ENCODE measurements around the gene MRPL19.
A peak's percentile ranks its signal among the peaks of the same experiment; 100 is the strongest.

Gene MRPL19

DNA sequence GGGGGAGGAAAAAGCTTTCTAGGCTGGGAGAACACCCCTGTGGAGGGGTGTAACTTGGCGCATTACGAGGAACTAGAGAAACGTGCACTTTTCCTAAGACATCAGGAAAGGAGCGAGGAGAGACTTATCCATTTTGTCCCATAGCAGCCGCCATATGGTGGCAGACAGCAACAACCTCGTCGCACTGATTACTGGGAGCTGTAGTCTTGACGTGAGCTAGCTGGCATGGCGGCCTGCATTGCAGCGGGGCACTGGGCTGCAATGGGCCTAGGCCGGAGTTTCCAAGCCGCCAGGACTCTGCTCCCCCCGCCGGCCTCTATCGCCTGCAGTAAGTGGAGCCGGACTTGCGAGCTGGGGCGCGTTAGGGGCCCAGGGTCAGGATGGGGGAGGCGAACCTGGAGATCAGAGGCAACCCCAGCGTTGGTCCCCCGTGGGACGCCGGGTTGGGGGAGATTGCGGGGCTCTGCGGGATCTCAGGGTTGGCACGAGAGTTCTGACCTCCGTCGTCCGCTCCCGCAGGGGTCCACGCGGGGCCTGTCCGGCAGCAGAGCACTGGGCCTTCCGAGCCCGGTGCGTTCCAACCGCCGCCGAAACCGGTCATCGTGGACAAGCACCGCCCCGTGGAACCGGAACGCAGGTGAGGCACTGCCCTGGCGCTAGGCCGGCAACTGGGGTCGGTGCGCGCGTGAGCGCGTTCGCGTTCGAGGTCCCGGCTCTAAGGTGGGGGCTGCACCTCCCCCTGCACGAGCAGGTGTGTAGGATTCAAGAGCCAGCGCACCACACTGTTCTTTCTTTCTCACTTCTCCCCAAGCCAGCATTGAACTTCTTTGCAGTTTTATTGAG lies at the start of gene MRPL19:
MRPL19 (plus strand) TSS at position 201 of the 843 bp plus-strand sequence; CDS start at position 226, 25 bp downstream.
- DNase-seq = peak; percentile 60

- DNase-seq = no peak
These were observed 49.8 kb upstream of the MRPL19 start for GRCh38 chr2:75596784-75597183.

DNA sequence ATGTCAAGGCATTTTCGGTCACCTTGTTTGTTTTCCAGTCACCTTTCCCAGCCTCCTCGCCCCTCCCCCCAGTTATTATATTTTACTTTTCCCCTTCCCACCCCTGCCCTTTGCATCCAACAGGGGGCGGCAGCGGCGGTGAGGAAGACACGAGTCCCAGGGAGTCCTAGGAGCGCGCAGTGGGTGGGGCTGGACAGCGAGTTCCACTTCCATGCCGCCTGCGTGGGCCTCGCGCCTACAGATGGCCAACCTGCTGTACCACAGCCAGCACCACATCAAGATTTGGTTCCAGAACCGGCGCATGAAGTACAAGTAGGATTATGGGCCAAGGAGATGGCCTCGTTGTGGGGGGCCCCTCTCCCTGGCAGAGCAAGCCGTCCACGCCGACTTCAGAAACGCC lies 48.6 kb upstream of the MRPL19 start:
- DNase-seq = no peak

DNA sequence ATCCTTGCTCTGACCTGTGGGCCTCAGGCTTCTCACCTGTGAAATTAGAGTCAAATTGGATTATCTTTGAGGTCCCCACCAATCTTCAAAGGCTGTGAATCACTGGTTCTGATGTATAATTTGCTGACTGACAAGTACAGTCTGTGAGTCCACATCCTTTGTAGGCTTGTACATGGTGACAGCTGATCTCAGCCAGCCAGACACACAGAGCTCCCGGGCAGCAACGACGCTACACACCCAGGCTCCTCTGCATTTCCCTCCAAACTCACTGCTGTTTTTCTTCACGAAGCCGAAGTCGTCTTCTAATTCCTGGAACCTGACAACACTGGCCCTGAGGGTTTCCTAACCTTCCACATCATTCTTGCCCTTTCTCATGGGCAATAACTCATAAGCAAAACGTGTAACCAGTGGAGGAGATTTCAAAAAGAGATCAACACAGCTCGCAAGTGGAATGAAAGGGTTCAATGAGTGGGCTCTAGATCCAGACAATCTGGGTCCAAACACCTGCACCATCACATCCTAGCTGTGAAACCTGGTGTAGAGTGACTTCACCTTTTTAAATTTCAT lies 47.9 kb upstream of the MRPL19 start:
- no peak for DNase-seq

DNA sequence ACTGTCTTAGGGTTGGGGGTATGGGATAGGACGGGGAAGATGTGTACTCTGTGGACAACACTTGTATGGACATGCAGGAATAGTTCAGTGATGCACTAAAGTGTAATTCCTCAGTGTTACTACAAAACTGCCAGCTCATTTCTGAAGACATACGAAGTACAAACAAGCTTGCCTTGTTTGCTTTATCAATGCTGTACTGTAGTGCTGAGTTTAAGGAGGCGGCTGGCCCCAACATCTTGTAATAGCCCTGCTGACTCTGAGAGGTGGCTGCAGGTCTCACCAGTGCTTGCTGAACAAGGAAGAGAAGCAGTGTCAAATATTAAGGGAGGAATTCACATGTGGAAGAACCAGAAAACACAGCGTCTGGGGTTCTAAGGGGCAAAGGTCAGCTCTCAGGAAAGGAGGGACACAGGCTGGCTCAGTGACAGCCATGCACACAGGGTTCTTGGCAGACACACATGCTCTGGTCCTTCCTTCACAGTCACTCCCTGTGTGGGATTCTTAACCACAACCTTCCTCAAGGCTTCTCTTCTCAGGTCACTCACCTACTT lies 46.0 kb upstream of the MRPL19 start:
- no peak for DNase-seq

GRCh38 chr2:75602724-75603342 lies 43.8 kb upstream of the MRPL19 start:
- no peak for DNase-seq

DNA sequence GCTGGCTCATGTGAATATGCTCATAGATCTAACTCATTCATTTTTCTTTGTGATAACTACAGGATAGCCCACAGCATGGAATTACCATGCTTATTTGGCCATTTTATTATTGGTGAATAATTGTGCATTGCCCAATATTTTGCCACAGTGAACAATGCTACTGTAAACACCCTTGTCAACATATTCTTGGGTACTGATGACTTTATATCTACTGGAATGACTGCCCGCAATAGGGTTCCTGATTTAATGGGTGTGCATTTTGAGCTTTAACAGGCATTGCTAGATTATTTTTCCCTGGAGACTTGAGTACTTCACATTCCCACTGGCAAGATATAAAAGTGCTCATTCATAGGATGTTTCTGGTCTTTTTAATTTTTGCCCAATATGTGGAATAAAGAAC lies 43.1 kb upstream of the MRPL19 start:
- DNase-seq = no peak

DNA sequence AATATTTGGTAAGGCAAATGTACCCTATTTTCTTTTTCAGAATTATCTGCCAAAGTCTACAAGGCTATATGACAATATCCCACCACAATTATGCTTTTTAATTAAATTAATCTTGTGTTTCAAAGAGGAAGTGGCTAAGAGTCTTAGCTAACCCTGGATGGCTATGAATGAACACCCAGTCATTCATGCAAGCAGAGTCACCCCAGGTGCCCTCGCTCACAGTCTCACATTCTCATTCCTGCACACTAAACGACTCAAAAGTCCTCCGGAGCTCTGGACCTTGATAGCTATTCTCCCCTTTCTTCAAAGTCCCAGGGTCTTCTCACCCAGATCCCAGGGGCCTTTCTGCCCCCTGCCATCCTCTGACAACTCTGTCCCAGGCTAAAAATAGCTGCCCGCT lies 42.1 kb upstream of the MRPL19 start:
- no peak for DNase-seq

GRCh38 chr2:75605770-75606529 lies 40.6 kb upstream of the MRPL19 start:
- no peak for DNase-seq

DNA sequence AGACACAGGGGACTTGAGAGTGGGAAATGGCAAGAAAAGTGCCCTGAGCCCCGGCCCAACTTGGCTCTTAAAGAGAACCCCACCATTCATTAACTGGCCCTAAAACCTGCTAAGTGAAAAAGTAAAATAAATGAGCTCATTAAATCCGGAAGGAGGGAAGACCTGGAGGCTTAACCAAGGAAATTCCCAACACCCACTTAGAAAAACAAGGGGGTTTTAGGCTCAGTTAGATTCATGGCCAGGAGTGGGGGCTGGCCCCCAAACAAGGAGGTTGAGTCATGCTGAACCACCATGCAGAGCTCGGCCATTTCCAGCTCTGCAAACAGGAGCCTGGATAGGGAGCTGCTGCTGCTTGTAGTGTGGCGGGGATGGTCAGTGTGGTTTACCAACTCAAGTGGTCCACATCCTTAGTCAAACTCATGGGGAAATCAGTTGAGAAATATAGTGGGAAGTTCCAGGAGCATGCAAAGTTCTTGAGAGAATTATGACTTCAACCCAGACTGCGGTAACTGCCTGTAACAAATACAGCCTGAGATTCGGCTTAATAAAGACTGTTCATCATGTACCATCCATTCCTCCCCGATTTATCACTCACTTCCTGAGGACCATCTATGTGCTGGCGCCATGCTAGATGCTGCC lies 39.7 kb upstream of the MRPL19 start:
- no peak for DNase-seq

DNA sequence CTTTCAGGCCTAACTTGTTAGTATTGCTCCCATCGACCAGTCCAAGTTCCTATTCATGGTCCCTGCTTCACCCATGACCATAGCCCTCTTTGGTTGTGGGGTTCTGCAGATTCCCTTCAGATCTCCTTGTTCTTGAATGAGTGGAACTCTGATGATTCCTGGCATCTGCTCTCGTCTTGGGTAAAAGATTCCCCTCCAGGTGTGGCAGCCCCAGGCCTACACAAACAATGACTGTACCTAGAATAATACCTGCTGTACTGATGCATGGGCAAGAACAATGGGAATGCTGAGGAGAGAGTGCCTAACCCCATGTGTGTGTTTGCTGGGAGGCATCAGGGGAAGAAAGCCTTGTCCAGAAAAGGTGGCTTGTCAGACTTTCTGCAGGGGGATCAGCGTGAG lies 39.2 kb upstream of the MRPL19 start:
- no peak for DNase-seq

GRCh38 chr2:75607988-75608683 lies 38.4 kb upstream of the MRPL19 start:
- DNase-seq = no peak

GRCh38 chr2:75608684-75609333 lies 37.8 kb upstream of the MRPL19 start:
- DNase-seq = peak; percentile 28

DNA sequence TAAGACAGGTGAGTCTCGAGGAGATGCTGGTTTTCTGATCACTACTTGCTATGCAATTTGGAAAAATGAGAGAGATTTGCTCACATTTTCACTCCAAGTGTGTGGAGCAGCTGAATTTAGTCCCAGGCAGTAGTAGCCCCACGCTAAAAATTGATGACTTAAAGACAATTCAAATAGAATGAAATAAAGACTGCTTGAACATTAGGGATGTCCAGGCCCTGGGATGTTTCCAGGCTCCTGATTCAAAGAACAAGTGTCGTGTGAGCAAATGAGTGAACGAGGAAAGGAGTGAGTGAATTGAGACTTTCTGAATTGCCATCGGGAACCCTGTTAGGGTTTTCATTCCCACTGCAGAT lies 37.3 kb upstream of the MRPL19 start:
- no peak for DNase-seq

GRCh38 chr2:75609937-75610508 lies 36.6 kb upstream of the MRPL19 start:
- no peak for DNase-seq

GRCh38 chr2:75610671-75611070 lies 35.9 kb upstream of the MRPL19 start:
- no peak for DNase-seq

DNA sequence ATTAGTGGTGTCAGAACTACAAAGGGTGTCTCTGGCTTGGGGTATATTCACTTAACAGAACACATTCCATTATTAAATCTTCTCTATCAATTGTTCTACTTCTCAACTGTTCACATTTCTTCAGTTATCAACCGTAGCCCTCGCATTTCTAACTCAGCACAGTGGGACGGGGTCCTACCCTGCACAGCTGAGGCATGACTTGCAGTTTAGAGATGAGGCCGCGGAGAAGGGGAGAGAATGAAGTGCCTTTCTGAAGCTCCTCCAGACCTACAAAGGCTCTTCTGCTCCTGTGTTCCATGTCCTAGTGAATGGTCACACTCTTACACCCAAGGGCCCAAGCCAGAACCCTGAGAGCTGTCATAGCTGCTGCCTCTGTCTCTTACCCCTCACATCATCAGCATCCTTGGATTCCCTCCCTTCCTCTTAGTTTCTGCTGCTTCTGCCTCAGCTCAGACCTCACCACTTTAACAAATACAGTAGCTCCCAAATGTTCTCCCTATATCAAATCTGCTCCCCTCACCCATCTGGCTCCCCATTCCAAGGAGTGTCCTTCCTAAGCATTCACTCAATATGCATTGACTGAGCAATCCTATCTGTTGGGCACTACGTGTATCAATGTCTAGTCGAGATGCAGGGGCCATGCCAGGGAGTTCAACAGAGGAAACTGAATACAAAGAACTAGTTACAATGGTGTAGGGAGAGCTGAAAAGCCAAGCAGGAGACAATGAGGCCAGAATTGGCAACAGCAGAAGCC lies 34.3 kb upstream of the MRPL19 start:
- DNase-seq = no peak

GRCh38 chr2:75612862-75613243 lies 33.7 kb upstream of the MRPL19 start:
- no peak for DNase-seq

- DNase-seq = no peak
These were observed 32.4 kb upstream of the MRPL19 start for GRCh38 chr2:75614162-75614651.

- DNase-seq = no peak
These were observed 30.2 kb upstream of the MRPL19 start for GRCh38 chr2:75616406-75616805.
